SK-N-SH (cell line): Measurements from ENCODE around the gene INF2. TPM values are rescaled to one million over a fixed set of nuclear protein-coding genes. Genes with fewer than 3 reads are reported as not detected.

ENCODE experiments used
- CTCF ChIA-PET: fragments of 300-600, 350-600 bp; formaldehyde crosslinking; extraction: SDS; loops from one replicate; lab custom pipeline; 2021; lab: Yijun Ruan, JAX
- POLR2A ChIA-PET: fragments of 350-600 bp; sonication (Branson Sonifier 250); formaldehyde crosslinking; extraction: SDS; loops from one replicate; lab custom pipeline; 2020; ENCODE audit warnings: antibody characterized with exemption, inconsistent platforms; lab: Yijun Ruan, JAX
- DNase-seq: peaks from one replicate; pipeline ENCODE4 v3.0.0; 2012
- H2AFZ ChIP-seq: fragments of 200-600 bp; sonication (generic); 2 replicates; pipeline ENCODE4 v1.8.1; 2016; ENCODE audit warnings: antibody characterized with exemption, mild to moderate bottlenecking, low read depth
- H3F3A ChIP-seq: fragments of 200-600 bp; sonication (generic); replicated peaks from 2 replicates; pipeline ENCODE3; 2016; ENCODE audit warnings: antibody characterized with exemption, mild to moderate bottlenecking; ENCODE audit not compliant: insufficient read depth
- H3K27ac ChIP-seq, 2 experiments: fragments of 200-500 bp in 1 of 2; fragments of 200-600 bp in 1 of 2; sonication (Bioruptor generic) in 1 of 2; sonication (generic), shearing (Covaris generic) in 1 of 2; 2 replicates each; pipeline versions ENCODE4 v1.5.1 to v1.6.1; 2014 to 2016; ENCODE audit warnings: low read depth in 2 of 2, inconsistent platforms in 1 of 2, low read length in 1 of 2, mild to moderate bottlenecking in 1 of 2, mixed read lengths in 1 of 2
- H3K27me3 ChIP-seq: fragments of 200-600 bp; sonication (generic), shearing (Covaris generic); 2 replicates; pipeline ENCODE4 v1.6.1; 2016; ENCODE audit warnings: mixed run types; ENCODE audit not compliant: insufficient read depth
- H3K36me3 ChIP-seq, 2 experiments: fragments of 200-500 bp in 1 of 2; fragments of 200-600 bp in 1 of 2; sonication (Bioruptor generic) in 1 of 2; sonication (generic) in 1 of 2; replicated peaks in 1 of 2; 2 replicates each; pipeline versions ENCODE3 to v1.5.1; 2014 to 2016; ENCODE audit warnings: low read length in 1 of 2, mild to moderate bottlenecking in 1 of 2; ENCODE audit not compliant: insufficient read depth in 2 of 2, control insufficient read depth in 1 of 2
- H3K4me1 ChIP-seq, 2 experiments: fragments of 200-500 bp in 1 of 2; fragments of 200-600 bp in 1 of 2; sonication (Bioruptor generic) in 1 of 2; sonication (generic), shearing (Covaris generic) in 1 of 2; 2 replicates each; pipeline versions ENCODE4 v1.5.1 to v1.6.1; 2014 to 2016; ENCODE audit warnings: low read depth in 1 of 2, low read length in 1 of 2, mixed run types in 1 of 2; ENCODE audit not compliant: insufficient read depth in 2 of 2, control insufficient read depth in 1 of 2
- H3K4me2 ChIP-seq: fragments of 200-600 bp; sonication (generic), shearing (Covaris generic); 2 replicates; pipeline ENCODE4 v1.6.1; 2017; ENCODE audit warnings: mixed run types
- H3K4me3 ChIP-seq, 2 experiments: fragments of 200-500 bp in 1 of 2; fragments of 200-600 bp in 1 of 2; sonication (Bioruptor generic) in 1 of 2; sonication (generic), shearing (Covaris generic) in 1 of 2; 2 replicates each; pipeline versions ENCODE4 v1.5.1 to v1.8.1; 2014 to 2016; ENCODE audit warnings: low read depth in 2 of 2, inconsistent platforms in 1 of 2, low read length in 1 of 2, mild to moderate bottlenecking in 1 of 2, mixed read lengths in 1 of 2, moderate library complexity in 1 of 2
- H3K79me2 ChIP-seq: fragments of 200-600 bp; sonication (generic); 2 replicates; pipeline ENCODE4 v1.8.1; 2017; ENCODE audit warnings: mild to moderate bottlenecking; ENCODE audit not compliant: insufficient read depth
- H3K9ac ChIP-seq: fragments of 200-600 bp; sonication (generic); 2 replicates; pipeline ENCODE4 v1.6.1; 2017; ENCODE audit warnings: mixed run types
- H3K9me2 ChIP-seq: fragments of 200-600 bp; sonication (generic); 2 replicates; pipeline ENCODE4 v1.6.1; 2017; ENCODE audit warnings: mixed run types
- H3K9me3 ChIP-seq: fragments of 200-600 bp; sonication (generic); 2 replicates; pipeline ENCODE4 v1.6.1; 2017; ENCODE audit warnings: mixed run types, mild to moderate bottlenecking, moderate library complexity
- H4K20me1 ChIP-seq: fragments of 200-600 bp; sonication (generic); 2 replicates; pipeline ENCODE4 v1.6.1; 2017; ENCODE audit warnings: mild to moderate bottlenecking, mixed run types; ENCODE audit not compliant: insufficient read depth
- EZH2phosphoT487 ChIP-seq: fragments of 200-600 bp; sonication (generic); IDR thresholded peaks from 2 replicates; pipeline ENCODE4 v1.6.1; 2017; ENCODE audit warnings: low read depth, mixed run types, mild to moderate bottlenecking, antibody characterized with exemption, moderate library complexity, borderline replicate concordance
- FOSL2 ChIP-seq: IDR thresholded peaks from 2 replicates; pipeline ENCODE4 v1.4.0; 2012; ENCODE audit warnings: low read depth, mild to moderate bottlenecking, moderate library complexity, borderline replicate concordance
- FOXJ3 ChIP-seq: sonication (generic); formaldehyde crosslinking; IDR thresholded peaks from 2 replicates; pipeline ENCODE4 v1.5.1; 2020; ENCODE audit warnings: mild to moderate bottlenecking, missing genetic modification reagents
- GABPA ChIP-seq: IDR thresholded peaks from 2 replicates; pipeline ENCODE4 v1.4.0; 2012; ENCODE audit warnings: low read depth, mild to moderate bottlenecking
- JUND ChIP-seq: IDR thresholded peaks from 2 replicates; pipeline ENCODE4 v1.4.0; 2012
- MAX ChIP-seq: IDR thresholded peaks from 2 replicates; pipeline ENCODE4 v1.4.0; 2012; ENCODE audit warnings: low read depth
- MEF2A ChIP-seq: IDR thresholded peaks from 2 replicates; pipeline ENCODE4 v1.4.0; 2012; ENCODE audit warnings: low read depth, borderline replicate concordance
- MXI1 ChIP-seq: IDR thresholded peaks from 2 replicates; pipeline ENCODE4 v1.6.1; 2012; ENCODE audit warnings: mild to moderate bottlenecking, low read depth, low read length, improper control_type of control experiment
- NFIC ChIP-seq: IDR thresholded peaks from 2 replicates; pipeline ENCODE4 v1.4.0; 2012; ENCODE audit warnings: borderline replicate concordance
- POLR2AphosphoS5 ChIP-seq: IDR thresholded peaks from 2 replicates; pipeline ENCODE4 v1.6.1; 2012; ENCODE audit warnings: low read depth, low read length
- RAD21 ChIP-seq: IDR thresholded peaks from 2 replicates; pipeline ENCODE4 v1.6.1; 2012; ENCODE audit warnings: mild to moderate bottlenecking, low read length
- RCOR1 ChIP-seq: fragments of 150-350 bp; IDR thresholded peaks from 2 replicates; pipeline ENCODE4 v1.6.1; 2017; ENCODE audit warnings: antibody characterized with exemption, low read length
- REST ChIP-seq: IDR thresholded peaks from 2 replicates; pipeline ENCODE4 v1.6.1; 2012; ENCODE audit warnings: mild to moderate bottlenecking, low read depth, low read length, moderate library complexity
- RXRA ChIP-seq: IDR thresholded peaks from 2 replicates; pipeline ENCODE4 v1.4.0; 2012; ENCODE audit warnings: low read depth, mild to moderate bottlenecking, borderline replicate concordance
- SMC3 ChIP-seq: IDR thresholded peaks from 2 replicates; pipeline ENCODE4 v1.6.1; 2012; ENCODE audit warnings: low read depth, low read length, improper control_type of control experiment
- TCF12 ChIP-seq: IDR thresholded peaks from 2 replicates; pipeline ENCODE4 v1.4.0; 2012
- TEAD4 ChIP-seq: IDR thresholded peaks from 2 replicates; pipeline ENCODE4 v1.4.0; 2012; ENCODE audit warnings: mild to moderate bottlenecking, borderline replicate concordance; ENCODE audit not compliant: insufficient read depth
- USF1 ChIP-seq: IDR thresholded peaks from 2 replicates; pipeline ENCODE4 v1.4.0; 2012; ENCODE audit warnings: low read depth, borderline replicate concordance
- YY1 ChIP-seq: IDR thresholded peaks from 2 replicates; pipeline ENCODE4 v1.4.0; 2012; ENCODE audit warnings: low read depth, mild to moderate bottlenecking
- WGBS: methylation state at CpG from one replicate; pipeline ENCODE4 v1.1.6; 2017; ENCODE audit warnings: low lambda C conversion rate; 5-methylcytosine and 5-hydroxymethylcytosine counted together
- polyA plus RNA-seq, 3 experiments: library from polyadenylated mRNA; depleted of rRNA; stranded (reverse); fragments of >200 nt; gene quantifications; 2 replicates each; pipeline ENCODE4 v1.2.3, GENCODE V29; 2012

Gene INF2
- polyA plus RNA-seq, 1 of the 3 experiments (the other 2 are of a cell fraction) = 32.5 TPM

- Histone ChIP-seq H3K4me1 (no peaks in the 10 kb centered on the region; a peak in 1 of 4 replicates), H3K9ac (no peak overlapping the region), H3K36me3 (no peaks in the 10 kb centered on the region), H3F3A (no peaks in the 10 kb centered on the region), H2AFZ (no peak overlapping the region), H3K27me3 (no peaks in the 10 kb centered on the region), H3K79me2 (no peaks in the 10 kb centered on the region), H3K9me2 (no peaks in the 10 kb centered on the region), H3K4me2 (no peak overlapping the region), H4K20me1 (no peaks in the 10 kb centered on the region), H3K4me3 (no peak overlapping the region), H3K27ac (no peak overlapping the region), H3K9me3 (no peaks in the 10 kb centered on the region)
- CTCF ChIA-PET = interaction anchor here (1.7 to 1.8 kb wide), 2 partner anchors 13 to 45 kb away, joined by 4 to 5 read pairs; no protein-coding TSS in a partner anchor
- DNase-seq = no peak
- POLR2A ChIA-PET = no interaction called here
- WGBS = 62% methylated on average over 7 of the region's 7 CpGs
- no peak for TF ChIP-seq USF1
- no peak for TF ChIP-seq RXRA
- no peak for TF ChIP-seq NFIC
- no peak for TF ChIP-seq EZH2phosphoT487
These were observed 25.3 kb upstream of the INF2 start for GRCh38 chr14:104664107-104664506.

GRCh38 chr14:104664588-104664987 is 24.8 kb upstream of the INF2 start:
- Histone ChIP-seq H3K9ac (no peak overlapping the region), H4K20me1 (no peaks in the 10 kb centered on the region), H3K79me2 (no peaks in the 10 kb centered on the region), H3K27me3 (no peaks in the 10 kb centered on the region), H3K27ac (no peak overlapping the region), H3K4me1 (no peaks in the 10 kb centered on the region; a peak in 1 of 4 replicates), H3K9me2 (no peaks in the 10 kb centered on the region), H3K4me2 (no peak overlapping the region), H3F3A (no peaks in the 10 kb centered on the region), H2AFZ (no peak overlapping the region), H3K36me3 (no peaks in the 10 kb centered on the region), H3K9me3 (no peaks in the 10 kb centered on the region), H3K4me3 (no peak overlapping the region)
- CTCF ChIA-PET = interaction anchor here (1.7 to 1.8 kb wide), 2 partner anchors 14 to 44 kb away, joined by 4 to 5 read pairs; no protein-coding TSS in a partner anchor
- TF ChIP-seq GABPA = no peak
- TF ChIP-seq POLR2AphosphoS5 = no peak
- TF ChIP-seq RCOR1 = no peak
- no peak for TF ChIP-seq RXRA
- no peak for TF ChIP-seq SMC3
- TF ChIP-seq MAX = no peak
- no peak for TF ChIP-seq FOXJ3 (CRISPR knock-in tag)
- TF ChIP-seq MXI1 = no peak
- TF ChIP-seq JUND = no peak
- no peak for TF ChIP-seq YY1
- TF ChIP-seq FOSL2 = no peak
- TF ChIP-seq TEAD4 = no peak
- TF ChIP-seq REST = no peak
- no peak for TF ChIP-seq MEF2A
- TF ChIP-seq EZH2phosphoT487 = no peak
- no peak for TF ChIP-seq RAD21
- no peak for TF ChIP-seq TCF12
- WGBS = 73% methylated on average over 5 of the region's 10 CpGs
- POLR2A ChIA-PET = no interaction called here
- no peak for DNase-seq
